GM13977 (cell line): Measurements from ENCODE around the gene C3.

ENCODE experiments used
- DNase-seq: peaks from one replicate; pipeline ENCODE4 v3.0.0; 2012; ENCODE audit warnings: low spot score
- in situ Hi-C: fragments of 300-500 bp; cut with MboI; formaldehyde crosslinking; loops from one replicate; pipeline ENCODE4 v1.12.0; 2022; ENCODE audit warnings: low sequenced_read_pairs, low pct_unique_long_range_greater_than_20kb, mixed read lengths, inconsistent platforms; ENCODE audit not compliant: unreplicated experiment
- TF ChIP-seq, protein P1 (sequence below): IDR thresholded peaks from 2 replicates; pipeline ENCODE4 v1.5.1; 2012; ENCODE audit warnings: mild to moderate bottlenecking, control low read depth; ENCODE audit not compliant: insufficient read depth; ENCODE audit errors: extremely low read depth, missing control alignments

C3 gene

DNA sequence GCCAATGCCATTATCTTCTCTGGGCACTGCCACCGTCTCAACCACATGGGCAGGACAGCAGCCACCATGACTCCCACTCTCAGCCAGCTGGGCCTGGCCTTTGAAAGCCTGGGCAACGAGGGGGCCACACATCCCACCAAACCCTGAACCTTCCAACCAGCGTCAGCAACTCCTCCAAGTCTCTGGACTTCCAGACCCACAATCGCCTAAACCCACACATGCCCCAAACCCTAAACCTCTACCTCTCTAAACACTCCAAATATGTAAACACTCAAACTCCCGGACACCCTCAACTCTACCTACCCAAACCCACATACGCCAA is 949 bp downstream of the C3 start:
- no peak for DNase-seq
- TF ChIP-seq, protein P1, sequence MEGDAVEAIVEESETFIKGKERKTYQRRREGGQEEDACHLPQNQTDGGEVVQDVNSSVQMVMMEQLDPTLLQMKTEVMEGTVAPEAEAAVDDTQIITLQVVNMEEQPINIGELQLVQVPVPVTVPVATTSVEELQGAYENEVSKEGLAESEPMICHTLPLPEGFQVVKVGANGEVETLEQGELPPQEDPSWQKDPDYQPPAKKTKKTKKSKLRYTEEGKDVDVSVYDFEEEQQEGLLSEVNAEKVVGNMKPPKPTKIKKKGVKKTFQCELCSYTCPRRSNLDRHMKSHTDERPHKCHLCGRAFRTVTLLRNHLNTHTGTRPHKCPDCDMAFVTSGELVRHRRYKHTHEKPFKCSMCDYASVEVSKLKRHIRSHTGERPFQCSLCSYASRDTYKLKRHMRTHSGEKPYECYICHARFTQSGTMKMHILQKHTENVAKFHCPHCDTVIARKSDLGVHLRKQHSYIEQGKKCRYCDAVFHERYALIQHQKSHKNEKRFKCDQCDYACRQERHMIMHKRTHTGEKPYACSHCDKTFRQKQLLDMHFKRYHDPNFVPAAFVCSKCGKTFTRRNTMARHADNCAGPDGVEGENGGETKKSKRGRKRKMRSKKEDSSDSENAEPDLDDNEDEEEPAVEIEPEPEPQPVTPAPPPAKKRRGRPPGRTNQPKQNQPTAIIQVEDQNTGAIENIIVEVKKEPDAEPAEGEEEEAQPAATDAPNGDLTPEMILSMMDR: no peak
- in situ Hi-C loops: no loop called here

DNA sequence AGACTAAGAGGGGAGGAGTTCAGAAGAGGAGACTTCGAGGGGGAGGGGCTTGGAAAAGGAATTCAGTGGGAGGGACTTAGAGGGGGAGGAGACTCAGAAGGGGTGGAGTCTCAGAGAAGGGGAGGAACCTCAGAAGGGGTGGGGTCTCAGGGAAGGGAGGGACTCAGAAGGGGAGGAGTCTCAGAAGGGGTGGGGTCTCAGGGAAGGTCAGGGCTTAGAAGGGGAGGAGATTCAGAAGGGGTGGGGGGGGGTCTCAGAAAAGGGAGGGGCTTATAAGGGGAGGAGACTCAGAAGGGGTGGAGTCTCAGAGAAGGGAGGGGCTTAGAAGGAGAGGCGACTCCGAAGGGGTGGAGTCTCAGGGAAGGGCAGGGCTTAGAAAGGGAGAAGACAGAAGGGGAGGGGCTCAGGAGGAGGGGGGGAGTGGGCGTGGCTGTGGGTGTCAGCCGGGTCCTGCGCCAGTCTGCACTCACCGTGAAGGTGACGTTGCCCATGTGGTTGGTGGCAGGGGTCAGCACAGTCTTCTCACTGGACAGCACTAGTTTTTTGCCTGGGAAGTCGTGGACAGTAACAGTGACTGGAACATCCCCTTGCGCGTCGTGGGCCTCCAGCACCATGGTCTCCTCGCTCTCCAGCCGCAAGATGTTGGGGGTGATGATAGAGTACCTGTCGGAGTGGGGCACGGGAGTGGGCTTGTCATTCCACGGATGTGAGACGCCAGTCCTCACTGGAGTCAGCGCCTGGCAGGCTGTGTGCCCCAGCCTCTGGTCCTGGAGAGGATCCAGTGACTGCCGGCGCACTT is 1.5 kb downstream of the C3 start:
- peak; percentile 66 for DNase-seq
- in situ Hi-C loops: no loop called here
- TF ChIP-seq, protein P1: no peak

DNA sequence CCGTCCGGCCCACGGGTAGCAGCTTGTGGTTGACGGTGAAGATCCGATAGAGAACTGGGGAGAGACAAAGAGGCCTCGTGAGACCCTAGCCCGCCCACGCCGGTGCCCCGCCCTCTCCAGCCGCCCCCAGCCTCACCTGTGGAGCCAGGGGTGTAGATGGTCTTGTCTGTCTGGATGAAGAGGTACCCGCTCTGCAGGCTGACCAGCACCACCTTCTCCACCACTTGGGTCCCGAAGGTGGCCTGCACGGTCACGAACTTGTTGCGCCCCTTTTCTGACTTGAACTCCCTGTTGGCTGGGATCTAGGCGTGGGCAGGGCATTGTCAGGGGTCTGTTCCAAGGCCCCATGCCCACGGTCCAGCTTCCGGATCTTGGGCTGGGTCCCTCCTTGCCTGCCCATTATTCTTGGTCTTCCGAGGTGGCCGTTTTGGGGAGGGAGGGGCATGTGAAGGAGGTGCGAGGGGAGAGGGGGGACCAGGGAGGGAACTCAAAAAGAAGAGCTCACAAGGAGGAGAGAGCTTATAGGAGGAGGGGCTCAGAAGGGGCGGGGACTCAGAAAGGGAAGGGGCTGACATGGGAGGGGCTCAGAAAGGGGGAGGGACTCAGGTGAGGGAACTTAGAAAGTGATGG is 2.2 kb downstream of the C3 start:
- no peak for DNase-seq
- in situ Hi-C loops: no loop called here
- TF ChIP-seq, protein P1: no peak

DNA sequence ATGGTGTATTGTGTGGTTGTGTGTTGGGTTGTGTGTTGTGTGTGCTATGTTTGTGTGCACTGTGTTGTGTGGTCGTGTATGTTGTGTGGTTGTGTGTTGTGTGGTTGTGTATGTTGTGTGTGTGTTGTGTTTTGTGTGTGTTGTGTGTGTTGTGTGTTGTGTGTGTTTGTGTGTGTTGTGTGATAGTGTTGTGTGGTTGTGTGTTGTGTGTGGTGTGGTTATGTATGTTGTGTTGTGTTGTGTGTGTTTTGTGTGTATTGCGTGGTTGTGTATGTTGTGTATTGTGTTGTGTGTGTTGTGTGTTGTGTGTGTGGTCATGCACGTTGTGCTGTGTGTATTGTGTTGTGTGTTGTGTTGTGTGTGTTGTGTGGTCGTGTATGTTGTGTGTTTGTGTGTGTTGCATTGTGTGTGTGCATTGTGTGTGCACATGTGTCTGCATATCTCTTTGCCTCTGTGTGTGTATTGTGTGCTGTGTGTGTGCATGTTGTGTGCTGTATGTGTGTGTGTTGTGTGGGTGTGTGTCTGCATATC is 2.9 kb downstream of the C3 start:
- in situ Hi-C loops: no loop called here
- DNase-seq: no peak
- TF ChIP-seq, protein P1: no peak

DNA sequence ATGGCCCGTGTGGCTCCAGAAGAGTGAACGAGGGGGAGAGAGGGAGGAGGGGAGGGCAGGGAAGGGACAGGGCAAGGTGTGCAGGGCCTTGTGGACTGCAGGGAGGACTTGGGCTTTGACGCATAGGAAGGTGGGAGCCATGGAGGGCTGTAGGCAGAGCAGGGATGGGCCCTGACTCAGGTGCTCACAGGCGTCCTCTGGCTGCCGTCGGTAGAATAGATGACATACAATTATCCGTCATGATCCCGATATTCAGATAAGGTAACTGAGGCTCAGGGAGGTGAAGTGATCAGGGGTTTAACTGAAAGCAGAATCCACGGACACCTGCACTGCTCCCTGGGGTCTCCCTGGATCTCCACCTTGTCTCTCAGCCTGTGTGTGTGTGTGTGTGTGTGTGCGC is 3.4 kb downstream of the C3 start:
- TF ChIP-seq, protein P1: no peak
- in situ Hi-C loops: no loop called here
- DNase-seq: no peak

DNA sequence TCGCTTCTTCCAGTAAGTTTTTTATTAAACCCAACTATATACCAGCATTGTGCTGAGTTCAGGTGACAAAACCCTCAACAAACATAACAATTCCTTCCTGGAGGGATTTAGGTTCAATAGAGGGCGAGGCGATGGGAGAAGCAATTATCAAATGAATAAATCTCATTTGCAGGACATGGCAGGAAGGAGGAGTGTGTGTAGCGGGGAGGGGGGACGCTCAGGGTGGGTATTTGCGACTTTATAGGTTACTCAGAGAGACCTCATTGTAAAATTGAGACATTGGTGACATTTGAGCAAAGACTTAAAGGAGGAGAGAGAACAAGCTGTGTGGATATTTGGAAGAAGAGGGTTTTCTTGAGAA is 3.9 kb downstream of the C3 start:
- in situ Hi-C loops: no loop called here
- no peak for DNase-seq

More for the DNA sequence above, 3.9 kb downstream of the C3 start:
- TF ChIP-seq, protein P1: no peak
